RCC 7860 (cell line): ENCODE data around the gene INAFM2.

Experiments
- DNase-seq: peaks from one replicate; pipeline ENCODE4 v3.0.0-alpha.2; 2015; ENCODE audit warnings: low spot score
- FAIRE-seq: peaks from 2 replicates; lab custom pipeline; 2012; peaks lifted over from hg19 to GRCh38; lab: Jason Lieb, UNC

The INAFM2 gene

DNA sequence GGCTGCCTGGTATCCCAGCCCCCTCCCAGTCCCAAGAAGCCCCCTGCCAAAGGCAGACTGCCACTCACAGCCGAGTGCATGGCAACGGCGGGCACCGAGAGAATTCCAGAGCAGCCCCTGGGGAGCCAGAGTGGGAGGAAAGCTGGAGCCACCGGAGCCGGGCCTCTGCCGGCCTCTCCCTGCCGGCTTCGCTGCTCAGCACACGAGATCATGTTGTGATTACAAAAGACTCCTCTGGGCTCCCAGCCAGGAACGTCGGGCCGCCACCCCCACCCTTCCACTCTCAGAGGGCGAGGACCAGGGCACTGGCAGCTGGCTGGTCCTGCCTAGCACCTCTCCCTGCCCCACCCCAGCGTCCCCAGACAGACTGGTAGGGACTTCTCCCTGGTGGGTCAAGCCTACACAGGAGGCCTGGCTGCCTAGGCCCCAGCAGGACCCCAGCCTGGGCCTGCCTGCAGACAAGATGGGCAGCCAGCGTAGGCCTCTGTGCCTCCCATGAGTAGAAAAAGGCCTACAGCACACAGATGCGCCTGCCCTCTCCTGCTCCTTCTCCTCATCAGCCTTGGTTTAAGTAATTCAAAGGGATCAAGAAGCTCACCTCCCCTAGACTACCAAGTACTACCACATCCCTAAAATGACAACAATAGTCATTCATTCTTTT is 17.4 kb downstream of the INAFM2 start, which contains the start of gene CCDC9B:
TSS of gene CCDC9B (minus strand) at position 200 of the 661 bp plus-strand sequence. CDS start at position 80, 120 bp downstream.
- FAIRE-seq = no peak

GRCh38 chr15:40342416-40343320 is 19.2 kb downstream of the INAFM2 start:
- FAIRE-seq (no peak), DNase-seq (peak; percentile 41)

More for the DNA sequence above, 17.4 kb downstream of the INAFM2 start, which contains the start of gene CCDC9B:
- peak; percentile 71 for DNase-seq

- FAIRE-seq = no peak
- peak; percentile 76 for DNase-seq
Observed at GRCh38 chr15:40343512-40343911, 20.0 kb downstream of the INAFM2 start.

GRCh38 chr15:40344217-40344616 is 20.7 kb downstream of the INAFM2 start:
- DNase-seq (no peak), FAIRE-seq (no peak)

DNA sequence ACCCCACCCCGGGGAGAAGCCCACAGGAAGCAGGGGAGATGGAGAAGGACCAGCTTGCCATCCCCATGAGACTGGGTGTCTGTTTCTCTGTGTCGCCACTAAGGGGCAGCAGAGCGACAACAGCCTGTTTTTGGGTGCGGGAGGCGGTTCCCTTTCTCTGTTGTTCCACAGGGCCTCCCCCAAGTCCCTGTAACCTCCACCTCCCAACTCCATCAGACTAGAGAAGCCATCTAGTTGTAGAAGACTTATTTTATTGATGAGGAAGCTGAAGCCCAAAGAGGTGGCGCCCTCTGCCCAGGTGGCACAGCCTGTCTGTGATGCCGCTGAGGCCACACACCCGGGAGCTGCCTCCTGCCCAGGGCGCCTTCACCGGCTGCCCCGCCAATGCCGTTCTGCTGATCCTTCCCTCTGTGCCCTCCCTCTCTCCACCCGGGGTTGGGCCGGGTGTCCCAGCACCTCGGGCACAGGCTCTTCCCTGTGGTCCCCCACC is 21.2 kb downstream of the INAFM2 start:
- FAIRE-seq (no peak), DNase-seq (peak; percentile 25)

GRCh38 chr15:40345225-40345866 is 21.9 kb downstream of the INAFM2 start:
- DNase-seq (no peak), FAIRE-seq (no peak)

DNA sequence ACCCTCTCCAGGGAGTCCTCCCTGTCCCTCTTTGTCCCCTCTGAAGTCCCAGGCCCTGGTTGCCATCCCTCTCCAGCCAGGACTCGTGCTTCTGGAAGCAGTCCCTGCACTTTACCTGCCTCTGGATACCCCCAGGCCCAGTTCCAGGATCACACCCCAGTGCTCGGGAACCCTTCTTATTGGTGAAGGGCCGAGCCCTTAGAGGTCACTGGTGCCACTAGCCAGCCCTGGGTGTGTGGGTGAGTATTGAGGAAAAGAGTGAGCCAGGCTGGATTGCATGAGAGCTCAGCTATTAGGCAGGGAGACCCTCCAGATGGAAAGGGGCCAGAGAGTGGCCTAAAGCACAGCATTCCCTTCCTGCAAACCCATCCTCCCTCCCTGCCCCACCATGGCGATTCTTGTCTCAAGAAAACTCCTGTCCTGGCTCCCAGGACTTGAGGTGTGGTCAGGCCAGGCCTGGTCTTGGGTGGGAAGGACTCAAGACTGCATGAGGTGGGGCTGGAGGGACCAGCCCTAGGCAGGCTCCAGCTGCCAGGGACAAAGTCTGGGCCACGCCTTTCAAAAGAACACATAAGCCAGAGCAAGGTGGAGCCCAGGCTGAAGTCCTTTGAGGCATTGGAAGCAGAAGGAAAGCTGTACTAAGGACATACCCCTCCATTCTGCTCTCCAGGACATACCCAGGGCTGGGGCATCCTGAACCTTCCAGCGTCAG is 22.5 kb downstream of the INAFM2 start:
- FAIRE-seq (no peak), DNase-seq (no peak)

GRCh38 chr15:40346579-40347558 is 23.4 kb downstream of the INAFM2 start:
- FAIRE-seq = no peak
- no peak for DNase-seq

DNA sequence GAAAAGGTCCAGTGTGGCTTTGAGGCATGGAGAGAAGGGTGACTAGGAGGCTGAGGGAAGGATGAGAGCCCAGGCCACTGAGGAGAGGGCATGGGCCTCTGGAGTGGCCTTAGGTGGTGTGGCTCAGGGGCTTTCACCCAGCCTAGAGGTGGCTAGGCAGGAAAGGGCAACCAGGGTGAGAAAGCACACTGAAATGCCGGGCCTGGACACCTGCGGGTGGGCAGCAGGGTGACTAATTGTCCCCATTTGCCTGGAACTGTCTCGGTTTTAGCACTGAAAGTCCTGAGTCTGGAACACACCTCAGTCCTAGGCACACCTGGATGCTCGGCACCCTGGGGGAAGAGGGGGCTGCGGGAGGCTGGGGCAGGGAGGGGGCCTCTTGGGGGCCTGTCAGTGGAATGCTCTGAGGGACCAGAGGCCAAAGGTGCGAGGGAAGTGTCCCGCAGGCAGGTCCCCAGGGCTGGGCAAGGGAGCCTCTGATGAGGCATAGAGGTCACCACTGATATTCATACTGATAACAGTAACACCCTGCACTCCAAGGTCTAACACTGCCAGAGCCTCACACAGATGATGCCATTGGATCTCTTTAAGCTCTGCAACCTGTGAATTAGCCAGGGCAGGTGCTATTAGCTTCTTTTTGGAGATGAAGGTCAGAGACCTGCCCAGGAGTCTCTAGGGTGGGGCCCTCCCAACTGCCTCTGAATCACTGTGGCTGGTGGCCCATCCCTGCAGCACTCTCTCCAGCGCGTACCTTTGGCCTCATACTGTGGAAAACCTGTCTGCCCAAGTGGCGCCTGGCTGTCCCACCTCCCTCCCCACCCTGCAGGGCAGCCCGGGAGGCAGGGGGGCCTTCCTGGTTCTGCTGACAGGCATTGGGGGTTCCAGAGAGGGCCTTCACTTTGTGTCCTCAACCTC is 24.3 kb downstream of the INAFM2 start:
- DNase-seq = no peak
- no peak for FAIRE-seq

DNA sequence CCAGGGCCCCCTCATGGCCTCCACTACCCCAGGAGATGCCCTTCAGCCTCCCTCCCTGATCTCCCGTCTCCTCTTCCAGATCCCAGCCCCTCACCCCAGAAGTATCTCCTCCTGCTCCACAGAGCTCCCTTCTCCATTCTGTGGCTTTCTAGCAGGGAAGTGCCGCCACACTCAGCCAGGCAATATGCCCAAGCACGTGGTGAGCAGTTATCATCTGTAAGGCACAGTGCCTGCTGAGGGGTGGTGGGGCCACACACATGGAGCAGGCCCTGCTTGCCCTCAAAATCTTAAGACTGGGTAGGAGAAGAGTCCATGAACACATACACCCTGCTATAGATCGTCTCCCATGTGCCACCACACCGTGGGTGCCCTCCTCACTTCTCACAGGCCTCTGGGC is 25.0 kb downstream of the INAFM2 start:
- no peak for DNase-seq
- FAIRE-seq = no peak

- no peak for FAIRE-seq
Observed at GRCh38 chr15:40349163-40349562, 25.7 kb downstream of the INAFM2 start.

GRCh38 chr15:40352281-40352901 is 28.9 kb downstream of the INAFM2 start:
- DNase-seq = no peak
- no peak for FAIRE-seq

More at GRCh38 chr15:40349163-40349562, 25.7 kb downstream of the INAFM2 start:
- DNase-seq = no peak

GRCh38 chr15:40353697-40354096 is 30.2 kb downstream of the INAFM2 start:
- DNase-seq (no peak), FAIRE-seq (no peak)

DNA sequence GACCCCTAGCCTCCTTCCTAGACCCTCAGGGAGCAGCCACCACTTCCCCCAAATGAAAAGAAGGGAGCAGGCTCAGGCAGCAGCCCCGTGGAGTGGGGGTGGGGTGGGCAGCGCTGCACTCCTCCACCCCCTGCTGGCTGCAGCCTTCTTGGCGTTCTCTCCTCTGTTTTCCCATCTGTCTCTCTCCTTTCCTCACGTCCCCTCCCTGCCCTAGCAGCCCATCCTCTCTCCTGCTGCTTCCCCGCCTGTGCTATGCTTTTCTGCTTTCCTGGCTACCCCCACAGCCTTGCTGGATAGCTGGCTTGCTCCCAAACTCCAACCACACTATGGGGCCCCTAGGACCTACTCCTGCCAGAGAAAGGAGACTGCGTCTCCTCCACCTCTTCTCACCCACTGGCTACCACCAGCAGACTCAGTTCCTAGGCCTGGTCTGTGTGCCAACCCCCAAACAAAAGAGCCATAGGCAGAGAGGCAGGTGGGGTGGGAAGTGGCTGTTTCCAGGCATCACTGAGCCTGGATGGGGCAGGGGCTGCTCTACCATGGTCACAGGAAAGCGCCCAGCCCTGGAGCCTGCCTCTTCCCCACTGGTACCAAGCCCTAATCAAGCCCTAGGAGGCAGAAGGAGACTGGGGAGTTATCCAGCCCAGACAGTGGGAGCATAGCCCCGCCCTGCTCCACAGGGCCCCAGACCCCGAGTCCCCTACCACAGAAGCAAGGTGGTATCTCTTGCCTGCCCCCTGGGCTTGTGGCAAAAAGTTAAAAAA is 31.1 kb downstream of the INAFM2 start:
- FAIRE-seq = no peak
- no peak for DNase-seq

- DNase-seq = no peak
- no peak for FAIRE-seq
Observed at GRCh38 chr15:40355976-40356585, 32.6 kb downstream of the INAFM2 start.

DNA sequence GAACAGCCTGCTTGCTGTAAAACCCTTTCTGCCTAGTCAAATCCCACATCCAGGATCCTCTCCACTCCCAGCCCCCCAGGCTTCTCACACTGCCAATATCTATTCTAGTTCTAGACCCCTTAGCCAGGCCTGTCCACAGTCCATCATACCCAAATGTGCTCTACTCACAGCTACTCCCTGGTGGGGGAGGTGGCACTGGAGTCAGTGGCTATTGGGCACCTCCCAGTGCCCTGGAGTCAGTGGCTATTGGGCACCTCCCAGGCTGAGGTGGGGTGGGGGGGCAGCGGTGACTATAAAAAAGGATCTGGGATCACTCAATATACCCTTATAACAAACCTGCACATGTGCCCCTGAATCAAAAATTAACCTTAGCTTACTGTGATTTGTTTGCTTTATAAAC is 33.8 kb downstream of the INAFM2 start:
- no peak for DNase-seq
- no peak for FAIRE-seq
